Endothelial cell of umbilical vein (primary cell): Measurements from ENCODE around the gene SLC35G1. TPM values are rescaled to one million over a fixed set of nuclear protein-coding genes. Genes with fewer than 3 reads are reported as not detected.

Source experiments
- BruUV-seq: library from RNA; stranded (reverse); fragments of 400-500 nt; replicated peaks from 2 replicates; lab custom pipeline; 2021; lab: Mats Ljungman, UMichigan
- CTCF ChIA-PET: fragments of 300-600, 350-600 bp; sonication (Branson Sonifier 250); formaldehyde crosslinking; loops from one replicate; lab custom pipeline; 2021; ENCODE audit warnings: antibody characterized with exemption, inconsistent platforms; lab: Charles Lee
- POLR2A ChIA-PET: fragments of 300-600, 350-600 bp; sonication (Branson Sonifier 250); formaldehyde crosslinking; loops from one replicate; lab custom pipeline; 2021; ENCODE audit warnings: antibody characterized with exemption, inconsistent platforms; lab: Charles Lee
- DNase-seq: peaks from one replicate; pipeline ENCODE4 v3.0.0-alpha.2; 2011; ENCODE audit warnings: low read depth, low spot score
- FAIRE-seq: peaks from 2 replicates; lab custom pipeline; 2011; peaks lifted over from hg19 to GRCh38; lab: Jason Lieb, UNC
- H2AFZ ChIP-seq: 2 replicates; pipeline ENCODE4 v1.6.0; 2012; ENCODE audit warnings: low read depth, low read length, control low read depth, inconsistent platforms
- H3K27ac ChIP-seq: 2 replicates; pipeline ENCODE4 v1.5.1; 2011; ENCODE audit warnings: low read depth, mild to moderate bottlenecking, control low read depth, low read length, moderate library complexity; ENCODE audit not compliant: insufficient read depth
- H3K27me3 ChIP-seq, 2 experiments: 2 replicates each; pipeline versions ENCODE4 v1.6.0 to v1.6.1; 2011; ENCODE audit warnings: low read length in 2 of 2, mixed read lengths in 1 of 2; ENCODE audit not compliant: control insufficient read depth in 2 of 2, insufficient read depth in 2 of 2
- H3K36me3 ChIP-seq, 2 experiments: 2 replicates in 1 of 2; 3 replicates in 1 of 2; pipeline ENCODE4 v1.5.1; 2011; ENCODE audit warnings: low read length in 2 of 2, mild to moderate bottlenecking in 1 of 2, moderate library complexity in 1 of 2; ENCODE audit not compliant: control insufficient read depth in 2 of 2, insufficient read depth in 2 of 2; ENCODE audit errors: extremely low read depth in 1 of 2
- H3K4me1 ChIP-seq: 3 replicates; pipeline ENCODE4 v1.5.1; 2011; ENCODE audit warnings: mild to moderate bottlenecking, low read length; ENCODE audit not compliant: control insufficient read depth, insufficient read depth; ENCODE audit errors: extremely low read depth
- H3K4me2 ChIP-seq: 2 replicates; pipeline ENCODE4 v1.6.1; 2011; ENCODE audit warnings: low read length, control low read depth, mixed read lengths; ENCODE audit not compliant: insufficient read depth
- H3K4me3 ChIP-seq, 3 experiments: fragments of 200-600 bp in 1 of 3; sonication (generic), shearing (Covaris generic) in 1 of 3; replicated peaks in 1 of 3; 2 replicates each; pipeline ENCODE4 v1.5.1; 2011 to 2016; ENCODE audit warnings: control low read depth in 3 of 3, low read length in 3 of 3, mild to moderate bottlenecking in 2 of 3, inconsistent platforms in 1 of 3, low read depth in 1 of 3, moderate library complexity in 1 of 3; ENCODE audit not compliant: insufficient read depth in 1 of 3
- H3K79me2 ChIP-seq: 2 replicates; pipeline ENCODE4 v1.6.0; 2012; ENCODE audit warnings: low read length, inconsistent platforms; ENCODE audit not compliant: control insufficient read depth, insufficient read depth
- H3K9ac ChIP-seq: replicated peaks from 2 replicates; pipeline ENCODE3; 2011; ENCODE audit warnings: low read length, control low read depth; ENCODE audit not compliant: insufficient read depth; ENCODE audit errors: extremely low read depth
- H3K9me1 ChIP-seq: replicated peaks from 3 replicates; pipeline ENCODE4 v1.6.0; 2011; ENCODE audit warnings: mild to moderate bottlenecking, low read length; ENCODE audit not compliant: control insufficient read depth, insufficient read depth; ENCODE audit errors: extremely low read depth
- H3K9me3 ChIP-seq: replicated peaks from 2 replicates; pipeline ENCODE4 v1.5.1; 2012; ENCODE audit warnings: low read length, inconsistent platforms; ENCODE audit not compliant: control insufficient read depth, insufficient read depth
- H4K20me1 ChIP-seq: replicated peaks from 2 replicates; pipeline ENCODE3; 2011; ENCODE audit warnings: mild to moderate bottlenecking, low read length; ENCODE audit not compliant: control insufficient read depth, insufficient read depth; ENCODE audit errors: extremely low read depth
- CTCF ChIP-seq, 2 donors: IDR thresholded peaks; 1 replicate in 1 of 2; 2 replicates in 1 of 2; pipeline ENCODE4 v1.5.1; 2011; ENCODE audit warnings: low read length in 2 of 2, mild to moderate bottlenecking in 2 of 2, moderate library complexity in 2 of 2, control low read depth in 1 of 2, inconsistent platforms in 1 of 2, low read depth in 1 of 2; ENCODE audit not compliant: insufficient read depth in 1 of 2; ENCODE audit errors: extremely low read depth in 1 of 2
- EZH2 ChIP-seq: IDR thresholded peaks from 2 replicates; pipeline ENCODE4 v1.6.1; 2012; ENCODE audit warnings: borderline replicate concordance, low read depth, mild to moderate bottlenecking, moderate library complexity, low read length, inconsistent platforms; ENCODE audit not compliant: severe bottlenecking
- FOS ChIP-seq: IDR thresholded peaks from 2 replicates; pipeline ENCODE4 v1.6.1; 2011; ENCODE audit warnings: mild to moderate bottlenecking, low read length, moderate library complexity, borderline replicate concordance; ENCODE audit not compliant: insufficient read depth
- GATA2 ChIP-seq: IDR thresholded peaks from 2 replicates; pipeline ENCODE4 v1.7.0; 2011; ENCODE audit warnings: low read depth, mild to moderate bottlenecking, moderate library complexity, mixed read lengths, low read length; ENCODE audit not compliant: insufficient read length, insufficient read depth
- JUN ChIP-seq: IDR thresholded peaks from 2 replicates; pipeline ENCODE4 v1.6.1; 2011; ENCODE audit warnings: borderline replicate concordance, low read depth; ENCODE audit not compliant: insufficient read length, insufficient read depth
- MAX ChIP-seq: IDR thresholded peaks from 2 replicates; pipeline ENCODE4 v1.6.1; 2011; ENCODE audit not compliant: insufficient read depth, insufficient read length
- MYC ChIP-seq: IDR thresholded peaks from one replicate; pipeline ENCODE4 v1.6.1; 2011; ENCODE audit warnings: mild to moderate bottlenecking, low read depth, low read length
- POLR2A ChIP-seq: IDR thresholded peaks from 2 replicates; pipeline ENCODE4 v1.6.1; 2012; ENCODE audit warnings: low read depth, mild to moderate bottlenecking, control low read depth, low read length
- POLR2AphosphoS5 ChIP-seq: IDR thresholded peaks from 2 replicates; pipeline ENCODE4 v1.6.1; 2012; ENCODE audit warnings: low read depth, mild to moderate bottlenecking, control low read depth, low read length, moderate library complexity; ENCODE audit not compliant: insufficient read depth
- dilution Hi-C: fragments of 300-500 bp; cut with MboI; formaldehyde crosslinking; loops from one replicate; pipeline ENCODE4 v1.15.0; 2019; ENCODE audit warnings: low sequenced_read_pairs; ENCODE audit not compliant: extremely low pct_ligation_motif_present
- intact Hi-C: fragments of 100-400 bp; cut with micrococcal nuclease; formaldehyde crosslinking; loops from one replicate; pipeline ENCODE4 v1.10.0; 2022
- polyA plus RNA-seq, 4 experiments: library from polyadenylated mRNA; depleted of rRNA in 3 of 4; stranded (reverse) in 3 of 4; unstranded in 1 of 4; fragments of >200 nt; gene quantifications; 2 replicates each; pipeline versions ENCODE4 v1.2.1 to v1.2.3, GENCODE V29; 2011 to 2012; ENCODE audit warnings: missing spikeins in 1 of 4
- total RNA-seq: library from RNA; stranded (reverse); gene quantifications from 2 replicates; pipeline ENCODE4 v1.2.3, GENCODE V29; 2021

Gene SLC35G1
- total and polyA plus RNA-seq, 2 donors (not counting 3 experiments of a cell fraction or from before 2014, with no cell fraction given) = 2.5 to 4.1 TPM

- CTCF ChIA-PET = interaction anchor here (1.2 to 2.0 kb wide), 2 partner anchors 44 to 49 kb away, joined by 3 to 5 read pairs; no protein-coding TSS in a partner anchor
- BruUV-seq = no TSS peak
Observed at GRCh38 chr10:93872375-93873158, 21.2 kb upstream of the SLC35G1 start.

More at GRCh38 chr10:93872375-93873158, 21.2 kb upstream of the SLC35G1 start:
- H3K36me3 ChIP-seq = no peaks in the 10 kb centered on the region
- H3K9me3 ChIP-seq = no peaks in the 10 kb centered on the region
- no peaks in the 10 kb centered on the region for H4K20me1 ChIP-seq
- TF ChIP-seq MYC (no peak), MAX (no peak), POLR2A (no peak), CTCF (IDR thresholded peaks at IDR 0.05; ENCODE audit: extremely low read depth in 1 of 2, insufficient read depth in 1 of 2, low read depth in 1 of 2, low read length in 2 of 2) (no peak), FOS (no peak), GATA2 (no peak), EZH2 (no peak), JUN (no peak), POLR2AphosphoS5 (no peak)
- H3K9me1 ChIP-seq = no peaks in the 10 kb centered on the region
- peaks cover 7 to 13% of the 10 kb centered on the region in 2 experiments for H3K27me3 ChIP-seq
- dilution Hi-C loops (no loop called here), intact Hi-C loops (no loop called here)
- H3K4me1 ChIP-seq = no peaks in the 10 kb centered on the region
- DNase-seq (no peak), FAIRE-seq (no peak)
- no peak overlapping the region for H2AFZ ChIP-seq
- no peak overlapping the region for H3K4me3 ChIP-seq
- no peak overlapping the region for H3K27ac ChIP-seq
- POLR2A ChIA-PET = no interaction called here
- no peak overlapping the region for H3K9ac ChIP-seq
- H3K4me2 ChIP-seq = no peak overlapping the region
- no peaks in the 10 kb centered on the region for H3K79me2 ChIP-seq
